Stimulated activated CD4-positive, alpha-beta T cell treated with anti-CD3 and anti-CD28 coated beads, Interleukin-12 subunit alpha, Interleukin-12 subunit beta, amount 100 ng/mL, for 4 hours (primary cell): ENCODE results near the gene TAT.

Experiments used
- DNase-seq: peaks from one replicate; pipeline ENCODE4 v3.0.0-alpha.2; 2020

TAT gene

GRCh38 chr16:71536752-71537499 lies 40.0 kb downstream of the TAT start:
- no peak for DNase-seq

GRCh38 chr16:71532366-71532765 lies 44.5 kb downstream of the TAT start:
- DNase-seq = no peak

- DNase-seq = no peak
Measured at GRCh38 chr16:71528863-71529262, 48.0 kb downstream of the TAT start.

- DNase-seq = no peak
Measured at GRCh38 chr16:71528257-71528656, 48.6 kb downstream of the TAT start.

- no peak for DNase-seq
Measured at GRCh38 chr16:71526111-71526631, 50.7 kb downstream of the TAT start, which contains the start of gene CHST4. CHST4 (plus strand) TSS chr16:71526426; CDS start chr16:71536678, 10,252 bp downstream.

- no peak for DNase-seq
Measured at GRCh38 chr16:71524566-71525553, 52.0 kb downstream of the TAT start.

GRCh38 chr16:71520550-71520949 lies 56.3 kb downstream of the TAT start:
- DNase-seq = no peak
